GM21737 (cell line): Measurements from ENCODE around the gene IER2.
A peak's percentile ranks its signal among the peaks of the same experiment; 100 is the strongest.

Experiments
- ATAC-seq: cut with Tn5 transposase; IDR thresholded peaks from one replicate; pipeline ENCODE4 v1.9.1; 2021; ENCODE audit warnings: mild to moderate bottlenecking, moderate library complexity; ENCODE audit not compliant: unreplicated experiment

The IER2 gene, protein sequence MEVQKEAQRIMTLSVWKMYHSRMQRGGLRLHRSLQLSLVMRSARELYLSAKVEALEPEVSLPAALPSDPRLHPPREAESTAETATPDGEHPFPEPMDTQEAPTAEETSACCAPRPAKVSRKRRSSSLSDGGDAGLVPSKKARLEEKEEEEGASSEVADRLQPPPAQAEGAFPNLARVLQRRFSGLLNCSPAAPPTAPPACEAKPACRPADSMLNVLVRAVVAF

DNA sequence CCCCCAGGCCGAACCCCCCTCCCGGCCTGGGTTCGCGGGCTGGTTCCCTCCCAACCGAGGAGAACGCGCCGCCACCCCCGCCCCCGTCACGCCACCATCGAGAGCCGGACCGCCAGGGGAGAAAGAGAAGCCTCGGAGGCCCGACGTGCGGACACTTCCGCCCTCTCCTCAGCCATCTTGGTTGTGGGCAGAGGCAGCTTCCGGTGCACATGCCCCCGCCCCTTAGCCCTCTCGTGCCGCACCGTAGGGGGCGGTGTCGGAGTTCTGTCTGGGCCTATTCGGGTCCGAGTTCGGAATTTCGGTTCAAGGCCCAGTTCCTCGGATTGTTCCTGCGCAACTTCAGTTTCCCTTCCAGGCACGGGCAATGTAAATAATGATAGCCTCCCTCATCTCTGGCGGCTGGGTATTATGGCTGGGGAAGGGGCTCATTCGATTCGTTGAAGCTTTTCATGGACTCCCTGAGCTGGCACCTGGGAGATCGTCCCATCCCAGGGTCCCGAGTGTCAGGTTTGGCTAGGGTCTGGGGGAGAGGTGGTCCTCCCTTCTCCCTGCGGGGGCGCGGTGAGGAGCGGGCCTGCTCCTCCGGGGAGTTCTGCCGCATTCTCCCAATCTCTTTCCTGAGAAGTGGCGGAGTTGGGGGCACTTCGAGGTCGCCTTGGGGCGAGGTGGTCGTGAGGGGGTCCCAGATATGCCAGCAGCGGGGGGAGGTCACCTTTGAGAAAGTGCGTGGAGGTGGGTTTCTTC is at the start of gene IER2, which contains the start of gene STX10:
IER2 (plus strand) TSS at position 225 of the 744 bp plus-strand sequence. CDS start 2,776 bp downstream, outside the sequence.
STX10 (minus strand) TSS at position 189 of the 744 bp plus-strand sequence. CDS start 202 bp downstream, outside the sequence.
- peak; percentile 31 for ATAC-seq

DNA sequence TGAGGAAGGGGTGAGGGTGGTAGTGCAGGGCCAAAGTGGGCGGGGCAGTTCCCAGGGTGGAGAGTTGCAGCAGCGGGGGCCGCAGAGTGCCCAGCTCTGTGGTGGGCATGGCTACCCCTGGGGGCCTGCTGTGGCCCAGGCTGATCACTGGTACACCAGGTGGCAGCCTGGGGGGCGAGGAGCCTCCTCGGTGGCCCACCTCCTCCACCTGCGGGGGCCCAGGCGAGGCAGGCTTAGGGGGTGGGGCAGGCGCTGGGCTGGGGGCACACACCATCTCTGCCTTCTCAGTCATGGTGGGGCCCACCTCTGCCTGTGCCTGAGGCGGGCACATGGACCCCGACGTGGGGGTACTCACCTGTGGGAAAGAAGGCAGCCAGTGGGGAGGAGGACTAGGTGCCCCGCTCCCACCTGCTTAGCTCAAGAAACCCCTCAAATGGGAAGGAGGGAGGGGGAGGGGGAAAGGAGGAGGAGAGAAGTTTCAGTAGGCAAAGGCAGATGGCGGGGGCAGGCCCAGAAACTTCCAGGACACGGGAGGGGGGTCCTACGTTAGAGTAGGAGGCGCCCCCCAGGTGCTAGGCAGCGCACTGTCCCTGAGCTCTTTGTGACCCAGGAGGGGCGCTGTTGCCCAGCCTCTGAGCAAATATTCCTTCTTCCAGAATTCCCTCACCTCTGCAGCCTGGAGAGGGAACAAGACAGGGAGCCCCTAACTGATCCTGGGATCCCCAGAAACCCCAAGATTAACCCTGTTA is 49.2 kb upstream of the IER2 start:
- ATAC-seq = no peak

DNA sequence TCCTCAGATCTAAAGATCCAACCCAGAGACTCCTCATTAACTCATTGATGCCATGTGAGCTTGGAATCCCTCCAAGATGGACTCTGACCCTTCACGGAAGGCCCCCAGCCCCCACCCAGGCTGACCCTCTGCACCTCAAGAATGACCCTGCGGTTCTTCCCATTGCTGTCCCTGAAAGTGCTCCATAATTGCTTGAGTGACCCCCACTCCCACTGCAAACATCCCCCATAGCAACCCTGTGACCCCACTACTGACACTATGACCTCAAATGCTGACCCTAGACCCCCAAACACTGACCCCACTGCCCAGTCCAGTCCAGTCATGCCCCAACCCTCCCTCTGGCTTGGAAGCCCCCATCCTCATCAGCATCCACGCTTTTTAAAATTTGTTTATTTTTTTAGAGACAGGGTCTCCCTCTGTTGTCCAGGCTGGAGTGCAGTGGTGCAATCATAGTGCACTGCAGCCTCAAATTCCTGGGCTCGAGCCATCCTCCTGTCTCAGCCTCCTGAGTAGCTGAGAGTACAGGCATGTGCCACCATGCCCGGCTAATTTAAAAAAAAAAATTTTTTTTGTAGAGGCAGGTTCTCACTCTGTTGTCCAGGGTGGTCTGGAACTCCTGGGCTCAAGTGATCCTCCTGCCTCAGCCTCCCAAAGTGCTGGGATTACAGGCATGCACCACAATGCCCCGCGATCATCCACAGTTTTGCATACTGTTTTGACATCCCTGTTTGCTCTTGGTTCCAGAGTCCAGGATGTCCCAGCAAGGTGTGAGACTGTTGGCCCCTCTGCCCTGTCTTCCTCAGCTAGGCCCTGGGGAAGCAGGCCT is 48.4 kb upstream of the IER2 start:
- ATAC-seq = no peak

DNA sequence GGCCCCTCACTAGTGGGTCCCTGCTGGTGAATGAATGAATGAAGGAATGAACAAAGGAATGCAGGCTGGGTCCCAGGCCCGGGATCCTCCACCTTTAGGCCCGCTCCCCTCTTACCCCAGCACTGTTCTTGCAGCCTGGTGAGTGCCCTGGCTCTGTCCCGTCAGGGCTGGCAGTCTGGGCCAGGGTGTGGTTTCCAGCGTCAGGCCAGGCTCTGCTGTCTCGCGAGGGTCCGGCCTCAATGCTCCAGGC is 47.9 kb upstream of the IER2 start:
- ATAC-seq = no peak

DNA sequence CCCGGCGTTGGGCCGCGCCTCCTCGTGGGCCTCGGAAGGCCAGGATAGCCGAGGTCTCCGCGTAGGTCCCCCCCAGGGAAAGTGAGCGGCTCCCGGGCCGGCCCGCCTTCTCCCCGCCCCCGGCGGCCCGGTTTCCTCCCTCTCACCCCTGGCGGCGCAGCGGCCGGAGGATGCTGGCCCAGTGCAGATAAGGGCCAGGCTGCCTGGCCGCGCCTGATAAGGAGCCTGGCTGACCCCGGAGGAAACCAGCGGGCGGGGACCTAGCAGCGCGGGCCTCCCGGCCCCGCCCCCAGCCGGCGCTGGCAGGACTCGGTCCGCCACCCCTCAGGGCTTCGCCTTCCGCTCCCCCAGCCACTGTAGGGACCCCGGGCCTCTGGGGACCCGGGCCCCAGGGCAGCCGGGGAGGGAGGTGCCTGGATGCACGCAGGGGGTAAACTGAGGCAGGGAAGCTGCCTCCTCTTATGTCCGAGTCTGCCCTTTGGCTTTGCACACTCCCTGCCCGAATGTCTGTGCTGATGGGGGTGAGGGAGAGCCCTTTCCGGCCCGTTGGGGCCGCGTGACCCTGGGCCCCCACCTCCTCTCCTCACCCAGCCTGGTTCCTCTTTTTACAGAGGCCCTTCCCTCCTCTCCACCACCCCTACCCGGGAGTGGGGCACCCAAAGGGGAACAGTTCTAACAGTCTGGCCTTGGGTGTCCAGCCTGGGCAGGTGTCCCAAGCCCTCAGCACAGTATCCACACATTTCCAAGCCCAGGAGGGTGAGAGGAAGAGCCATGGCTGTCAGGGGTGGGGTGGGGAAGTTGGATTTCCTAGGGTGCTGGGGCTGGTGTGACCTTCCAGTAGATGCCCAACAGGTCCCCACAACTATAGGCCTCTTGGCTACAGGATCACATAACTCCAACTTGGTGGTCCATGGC is 47.3 kb upstream of the IER2 start, which contains the start of gene LYL1:
LYL1 (minus strand) TSS at position 193 of the 915 bp plus-strand sequence. CDS start 1,687 bp downstream, outside the sequence.
- peak; percentile 37 for ATAC-seq

DNA sequence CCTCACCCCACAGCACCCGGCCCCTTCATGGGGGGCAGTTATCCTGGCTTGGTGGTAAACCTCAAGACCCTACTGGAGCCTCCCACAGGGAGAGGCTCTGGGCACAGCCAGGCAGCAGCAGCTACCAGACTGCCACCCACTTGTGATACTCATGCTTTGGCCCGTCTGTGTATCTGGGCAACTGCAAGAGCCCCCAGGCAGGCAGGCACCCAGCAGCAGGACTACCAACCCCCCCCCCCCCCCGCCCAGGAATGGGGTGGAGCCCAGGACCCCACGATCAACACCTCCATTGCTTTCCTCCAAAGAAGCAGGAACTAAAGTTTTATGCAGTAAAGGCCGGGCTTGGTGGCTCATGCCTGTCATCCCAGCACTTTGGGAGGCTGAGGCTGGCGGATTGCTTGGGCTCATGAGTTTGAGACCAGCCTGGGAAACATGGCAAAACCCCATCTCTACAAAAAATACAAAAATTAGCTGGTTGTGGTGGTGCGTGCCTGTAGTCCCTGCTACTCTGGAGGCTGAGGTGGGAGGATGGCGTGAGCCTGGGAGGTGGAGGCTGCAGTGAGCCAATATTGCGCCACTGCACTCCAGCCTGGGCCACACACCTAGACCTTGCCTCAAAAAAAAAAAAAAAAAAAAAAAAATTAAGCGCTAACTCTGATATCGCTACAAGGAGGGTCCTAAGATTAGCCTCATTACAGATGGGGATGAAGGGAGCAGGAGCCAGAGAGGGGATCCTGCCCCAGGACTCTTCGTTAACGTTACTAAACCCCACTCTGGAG is 46.4 kb upstream of the IER2 start:
- no peak for ATAC-seq

- peak; percentile 34 for ATAC-seq
These were observed 45.8 kb upstream of the IER2 start for GRCh38 chr19:13104360-13104847.

DNA sequence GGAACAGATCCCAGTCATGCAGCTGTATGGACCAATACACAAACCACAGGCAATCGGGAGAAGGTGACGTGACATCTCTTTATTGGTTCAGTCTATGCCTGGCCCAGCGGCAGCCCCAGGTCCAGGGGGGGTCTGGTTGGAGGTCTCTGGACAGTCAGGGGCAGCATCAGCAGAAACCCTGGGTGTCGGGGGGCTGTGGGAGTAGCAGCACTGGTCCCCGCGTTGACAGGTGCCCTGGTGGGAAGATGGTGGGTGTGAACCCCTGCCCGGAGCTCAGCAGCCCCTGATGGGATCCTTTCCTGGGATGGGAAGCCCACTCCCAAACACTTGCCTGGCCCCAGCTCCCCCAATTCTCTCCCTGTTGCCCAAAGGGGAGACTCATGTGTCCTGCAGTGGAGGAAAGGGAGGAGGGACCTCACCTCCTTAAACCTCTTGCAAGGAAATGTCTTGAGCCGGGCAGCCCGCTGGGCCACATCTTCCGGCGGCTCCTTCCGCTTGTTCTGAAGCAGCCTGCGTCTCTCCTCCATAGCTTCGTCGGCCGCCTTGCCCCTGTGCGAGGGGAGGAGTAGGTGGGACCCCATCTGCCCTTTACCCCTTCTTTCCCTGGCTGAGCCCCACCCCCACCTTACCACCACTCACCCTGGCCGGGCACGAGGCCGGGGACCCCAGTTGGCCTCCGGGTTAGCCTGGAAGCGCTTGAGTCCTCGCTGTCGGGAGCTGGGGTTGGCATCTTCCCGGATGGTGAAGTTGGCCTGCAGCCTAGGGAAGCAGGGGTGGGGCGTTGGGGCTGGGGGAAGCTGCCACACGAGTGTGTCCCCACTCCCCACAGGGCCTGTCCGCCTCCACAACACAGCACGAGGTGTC is 45.1 kb upstream of the IER2 start:
- ATAC-seq = no peak

- ATAC-seq = no peak
These were observed 40.7 kb upstream of the IER2 start for GRCh38 chr19:13109361-13110098.

DNA sequence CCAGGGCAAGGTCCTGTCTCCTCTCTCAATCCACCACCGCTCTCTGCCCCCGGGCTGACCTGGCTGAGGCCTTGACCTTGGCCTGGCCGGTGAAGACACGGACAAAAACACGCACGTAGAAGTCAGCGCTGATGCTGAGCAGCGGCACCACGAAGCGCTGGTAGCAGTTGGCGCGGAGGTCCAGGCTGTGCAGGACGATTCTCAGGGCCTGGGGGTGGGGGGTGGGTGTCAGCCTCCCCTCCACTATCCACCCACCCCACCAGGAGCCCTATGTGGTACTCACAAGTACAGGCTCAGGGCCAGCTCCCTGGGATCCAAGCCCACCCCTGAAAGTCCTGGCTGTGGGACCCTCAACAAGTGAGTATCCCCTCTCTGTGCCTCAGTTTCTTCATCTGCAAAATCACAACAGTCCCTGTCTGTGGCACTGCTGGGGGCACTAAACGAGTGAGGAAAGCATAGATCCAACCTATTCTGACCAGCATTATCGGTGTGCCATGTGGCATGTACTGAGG is 40.1 kb upstream of the IER2 start:
- no peak for ATAC-seq

- no peak for ATAC-seq
These were observed 37.7 kb upstream of the IER2 start for GRCh38 chr19:13112555-13112954.

DNA sequence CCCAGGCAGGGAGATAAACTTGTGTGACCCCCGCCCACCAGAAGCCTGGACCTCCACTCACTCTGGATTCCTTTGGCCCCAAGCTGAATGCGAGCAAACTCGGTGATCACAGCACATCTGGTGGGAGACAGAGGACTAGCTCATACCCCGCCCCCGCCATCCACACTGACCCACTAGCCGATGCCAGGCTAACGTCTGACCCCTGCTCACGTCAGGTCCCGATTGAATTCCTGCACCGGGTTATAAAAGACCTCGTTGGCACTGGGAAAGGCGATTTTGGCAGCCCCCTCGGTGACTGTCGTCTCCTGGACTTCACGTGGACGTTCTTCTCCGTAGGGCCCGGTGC is 34.3 kb upstream of the IER2 start:
- no peak for ATAC-seq

GRCh38 chr19:13116282-13117175 is 33.7 kb upstream of the IER2 start, which contains the start of gene TRMT1:
Gene TRMT1 (minus strand): TSS chr19:13116740. CDS start chr19:13116399, 341 bp downstream.
- peak; percentile 47 for ATAC-seq

GRCh38 chr19:13117176-13117771 is 32.9 kb upstream of the IER2 start:
- ATAC-seq = no peak

GRCh38 chr19:13117772-13118423 is 32.3 kb upstream of the IER2 start, which contains the start of gene NACC1:
Gene NACC1 (plus strand): TSS chr19:13118264. CDS start chr19:13135208, 16,944 bp downstream.
- peak; percentile 66 for ATAC-seq
